GM18873 (cell line): ENCODE results near the gene VIT.
"Not testable (repeated sequence)": the region's sequence is repeated elsewhere in the genome, so short reads cannot be mapped to it uniquely, and the experiment has no call there.

Source experiments
- ATAC-seq: cut with Tn5 transposase; IDR thresholded peaks from one replicate; pipeline ENCODE4 v1.9.1; 2021; ENCODE audit warnings: mild to moderate bottlenecking, moderate library complexity, moderate number of reproducible peaks; ENCODE audit not compliant: unreplicated experiment, low FRiP score

The VIT gene

DNA sequence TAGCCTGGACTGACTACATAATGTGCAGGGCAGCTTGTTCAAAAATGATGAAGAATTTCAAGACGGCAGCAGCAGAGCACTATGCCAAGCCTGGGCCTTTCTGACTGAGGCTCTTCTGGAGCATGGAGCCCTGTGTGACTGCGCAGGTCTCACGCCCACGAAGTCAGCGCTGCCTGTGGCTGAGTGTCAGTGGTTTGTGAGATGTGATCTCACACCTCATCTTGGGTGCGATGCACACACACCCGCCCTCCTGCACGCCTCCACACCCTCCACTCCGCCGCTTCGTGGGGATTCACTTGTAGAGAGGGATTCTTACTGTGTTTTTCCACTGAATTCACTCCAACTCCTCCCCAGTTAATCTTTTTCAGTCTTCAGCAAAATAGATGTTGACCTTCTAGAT, 103.9 kb downstream of the VIT start:
- no peak for ATAC-seq

- no peak for ATAC-seq
Measured at GRCh38 chr2:36801088-36801487, 104.6 kb downstream of the VIT start.

GRCh38 chr2:36802952-36803351, 106.4 kb downstream of the VIT start:
- no peak for ATAC-seq

DNA sequence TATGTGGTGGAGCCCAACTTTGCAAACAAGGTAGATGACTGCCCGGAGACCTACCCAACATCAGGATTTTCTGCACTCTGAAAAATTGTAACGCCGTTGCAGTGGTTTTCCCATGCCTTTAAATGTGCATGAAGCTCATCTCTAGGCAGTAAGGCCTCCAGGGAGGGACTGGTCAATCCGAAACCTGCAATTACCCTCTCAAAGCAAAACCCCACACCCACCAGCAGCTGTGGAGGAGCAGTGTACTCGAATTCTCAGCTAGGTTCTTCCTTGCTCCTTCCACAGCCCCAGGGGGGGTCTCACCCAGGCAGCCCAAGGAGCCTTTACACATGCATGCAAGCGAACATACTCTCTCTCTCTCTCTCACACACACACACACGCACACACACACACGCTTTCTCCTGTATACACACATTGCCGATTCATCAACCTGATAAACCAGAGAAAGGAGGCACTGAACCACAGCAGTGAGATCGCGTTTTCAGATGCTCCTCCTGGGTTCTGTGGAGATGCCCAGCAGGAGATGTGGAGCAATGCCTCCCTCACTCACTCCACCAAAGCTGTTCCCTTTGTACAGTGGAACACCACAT, 109.2 kb downstream of the VIT start:
- no peak for ATAC-seq

DNA sequence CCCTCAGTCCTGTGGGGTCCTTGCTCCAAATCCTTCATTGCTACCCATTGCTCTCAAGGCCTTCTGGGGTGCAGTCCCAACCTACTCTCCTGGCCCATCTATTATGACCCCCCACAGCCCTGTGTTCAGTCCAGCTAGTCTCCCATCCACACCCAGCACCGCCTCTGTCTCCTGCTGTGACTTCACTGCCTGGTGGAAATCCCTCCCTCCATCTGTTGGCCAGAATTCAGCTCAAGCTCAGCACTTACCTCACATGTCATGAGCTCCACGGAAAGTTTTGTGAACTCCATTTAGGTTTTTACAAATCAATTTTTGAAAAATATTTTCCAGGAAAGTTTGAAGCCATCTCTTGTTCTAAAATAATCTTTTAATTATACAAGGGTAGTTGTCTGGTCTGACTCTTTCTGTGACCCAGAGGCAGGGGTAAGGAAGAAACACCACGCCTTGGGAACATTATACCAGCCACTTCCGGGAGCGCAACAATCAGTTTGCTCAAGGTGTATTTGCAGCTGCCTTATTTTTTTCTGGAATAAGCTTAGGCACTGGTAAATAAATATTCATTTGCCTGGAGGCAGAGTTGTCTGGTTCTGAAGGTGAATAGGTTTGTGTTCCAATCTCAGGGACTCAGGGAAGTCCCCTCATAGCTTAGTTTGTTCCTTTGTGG, 110.8 kb downstream of the VIT start:
- no peak for ATAC-seq

GRCh38 chr2:36808386-36809068, 112.0 kb downstream of the VIT start:
- no peak for ATAC-seq

DNA sequence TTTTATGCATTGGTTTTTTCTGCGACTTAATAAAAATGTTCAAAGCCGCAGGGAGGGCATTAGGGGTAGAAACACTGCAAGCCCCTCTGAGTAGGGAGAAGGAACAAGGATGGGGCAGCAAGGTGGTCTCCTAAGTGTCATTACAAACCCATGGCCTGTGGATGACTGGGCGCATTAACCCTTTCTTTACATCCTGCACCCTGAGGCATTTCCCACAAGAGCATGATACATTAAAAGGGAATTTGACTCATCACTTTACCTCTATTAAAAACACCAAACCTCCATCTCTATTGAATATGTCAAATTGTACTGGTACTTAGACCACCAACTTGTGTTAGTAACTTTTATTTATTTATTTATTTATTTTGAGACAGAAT, 112.5 kb downstream of the VIT start:
- ATAC-seq = no peak

GRCh38 chr2:36811071-36811470, 114.6 kb downstream of the VIT start:
- ATAC-seq = no peak

- ATAC-seq = no peak
Measured at GRCh38 chr2:36812196-36812595, 115.7 kb downstream of the VIT start.

DNA sequence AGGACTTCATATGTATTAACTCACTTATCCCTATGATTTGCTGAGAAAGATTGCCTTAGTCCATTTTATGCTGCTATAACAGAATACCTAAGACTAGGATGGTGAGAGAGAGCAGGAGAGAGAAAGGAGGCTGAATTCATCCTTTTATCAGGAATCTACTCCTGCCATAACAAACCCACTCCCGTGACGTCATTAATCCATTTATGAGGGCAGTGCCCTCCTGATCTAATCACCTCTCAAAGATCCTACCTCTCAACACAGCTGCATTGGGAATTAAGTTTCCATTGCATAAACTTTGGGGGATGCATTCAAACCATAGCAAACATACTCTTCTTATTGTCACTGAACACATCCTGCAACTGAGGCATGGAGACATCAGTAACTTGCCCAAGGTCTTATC, 122.0 kb downstream of the VIT start:
- no peak for ATAC-seq

GRCh38 chr2:36819095-36819711, 122.7 kb downstream of the VIT start:
- no peak for ATAC-seq

- ATAC-seq = no peak
Measured at GRCh38 chr2:36820942-36821605, 124.6 kb downstream of the VIT start.

- no peak for ATAC-seq
Measured at GRCh38 chr2:36823862-36824261, 127.4 kb downstream of the VIT start.

- ATAC-seq = no peak
Measured at GRCh38 chr2:36824273-36824672, 127.8 kb downstream of the VIT start.

DNA sequence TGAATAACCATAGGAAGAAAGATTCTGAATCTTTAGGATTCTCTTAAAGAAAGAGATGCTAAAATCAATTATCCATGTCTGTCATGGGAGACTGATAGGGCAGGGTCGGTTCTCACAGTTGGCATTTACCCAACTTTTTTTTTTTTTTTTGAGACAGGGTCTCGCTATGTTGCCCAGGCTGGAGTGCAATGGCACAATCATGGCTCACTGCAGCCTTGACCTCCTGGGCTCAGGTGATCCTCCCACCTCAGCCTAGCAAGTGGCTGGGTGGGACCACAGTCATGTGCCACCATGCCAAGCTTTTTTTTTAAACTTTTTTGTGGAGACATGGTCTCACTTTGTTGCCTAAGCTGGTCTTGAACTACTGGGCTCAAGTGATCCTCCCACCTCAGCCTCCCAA, 128.2 kb downstream of the VIT start:
- not testable (repeated sequence) for ATAC-seq

DNA sequence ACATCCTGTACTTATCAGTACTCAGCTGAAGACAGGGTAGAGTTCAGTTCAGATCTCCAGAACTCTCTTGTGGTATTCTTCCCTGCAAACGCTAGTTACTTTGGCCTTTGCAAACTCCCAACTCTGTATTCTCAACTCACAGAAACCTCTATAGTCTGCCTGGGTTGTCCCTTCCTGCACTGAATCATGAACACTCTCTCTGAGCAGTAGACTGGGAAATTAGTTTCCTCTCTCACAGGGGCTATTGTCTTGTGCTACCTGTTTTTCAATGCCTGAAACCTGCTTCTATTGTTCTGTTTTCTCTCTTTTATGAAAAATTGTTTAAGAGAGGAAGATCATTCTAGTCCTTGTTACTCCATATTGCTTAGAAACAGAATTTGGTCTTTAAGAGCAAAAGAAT, 134.7 kb downstream of the VIT start:
- no peak for ATAC-seq

GRCh38 chr2:36834203-36834602, 137.7 kb downstream of the VIT start:
- no peak for ATAC-seq

DNA sequence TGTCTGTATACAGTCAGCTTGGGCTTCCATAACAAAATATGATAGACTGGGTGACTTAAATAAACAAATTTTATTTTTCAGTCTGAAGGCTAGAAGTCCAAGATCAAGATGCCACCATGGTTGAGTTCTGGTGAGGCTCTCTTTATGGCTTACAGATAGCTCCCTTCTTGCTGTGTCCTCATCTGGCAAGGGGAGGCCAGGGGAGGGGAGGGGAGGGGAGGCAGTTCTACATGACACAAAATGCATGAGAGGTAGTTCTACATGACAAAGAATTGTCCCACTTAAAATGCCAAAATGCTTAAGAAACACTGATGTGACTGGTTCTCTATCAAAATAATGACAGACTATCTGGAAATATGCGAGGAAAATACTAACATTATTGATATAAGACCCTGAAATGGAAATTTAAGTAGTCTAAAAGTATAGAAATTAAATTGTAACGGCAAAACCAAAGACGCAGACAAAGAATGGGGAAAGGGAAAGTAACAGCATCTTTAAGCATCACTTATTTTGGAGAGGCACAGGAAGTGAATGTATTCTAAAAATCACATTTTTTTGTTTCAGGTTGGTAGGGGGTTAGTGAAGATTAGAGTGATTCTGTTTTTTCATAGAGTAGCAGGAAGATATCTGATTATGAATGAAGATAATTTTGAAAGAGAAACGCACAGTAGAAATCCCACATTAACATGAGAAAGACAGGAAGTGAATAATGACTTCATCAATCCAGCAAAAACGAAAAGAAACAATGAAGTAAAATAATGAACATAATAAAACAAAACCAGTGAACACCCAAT, 138.4 kb downstream of the VIT start:
- no peak for ATAC-seq

GRCh38 chr2:36839976-36840617, 143.6 kb downstream of the VIT start:
- no peak for ATAC-seq

GRCh38 chr2:36843838-36844237, 147.3 kb downstream of the VIT start:
- ATAC-seq = no peak
